HG03064 (cell line): ENCODE measurements around the gene METTL1.

Source experiments
- ATAC-seq: cut with Tn5 transposase; IDR thresholded peaks from one replicate; pipeline ENCODE4 v1.9.1; 2021; ENCODE audit warnings: low read depth; ENCODE audit not compliant: unreplicated experiment

Gene METTL1

GRCh38 chr12:57755454-57756372, 16.2 kb downstream of the METTL1 start:
- no peak for ATAC-seq

- ATAC-seq = no peak
Measured at GRCh38 chr12:57755194-57755453, 16.8 kb downstream of the METTL1 start.

GRCh38 chr12:57754411-57755193, 17.3 kb downstream of the METTL1 start, which contains the start of gene MARCHF9:
MARCHF9 (plus strand) TSS chr12:57755103; CDS start chr12:57755529, 426 bp downstream.
- ATAC-seq = peak; percentile 29

GRCh38 chr12:57753756-57754337, 18.1 kb downstream of the METTL1 start:
- ATAC-seq = no peak

GRCh38 chr12:57752668-57753000, 19.3 kb downstream of the METTL1 start:
- no peak for ATAC-seq

GRCh38 chr12:57751788-57752667, 19.9 kb downstream of the METTL1 start, which contains the start of gene CDK4:
CDK4 (minus strand) TSS chr12:57752310; CDS start chr12:57751717, 593 bp downstream.
- peak; percentile 63 for ATAC-seq

- no peak for ATAC-seq
Measured at GRCh38 chr12:57751432-57751787, 20.5 kb downstream of the METTL1 start.

- no peak for ATAC-seq
Measured at GRCh38 chr12:57750561-57751431, 21.1 kb downstream of the METTL1 start.

GRCh38 chr12:57749061-57749460, 22.8 kb downstream of the METTL1 start:
- ATAC-seq = no peak

- no peak for ATAC-seq
Measured at GRCh38 chr12:57746025-57746424, 25.9 kb downstream of the METTL1 start.

GRCh38 chr12:57745485-57745881, 26.4 kb downstream of the METTL1 start:
- ATAC-seq = no peak

- ATAC-seq = peak; percentile 55
Measured at GRCh38 chr12:57744777-57745484, 27.0 kb downstream of the METTL1 start, which contains the start of gene TSPAN31. TSPAN31 (plus strand) TSS chr12:57745039; CDS start chr12:57745155, 116 bp downstream.

GRCh38 chr12:57744194-57744776, 27.6 kb downstream of the METTL1 start:
- peak; percentile 36 for ATAC-seq

- ATAC-seq = no peak
Measured at GRCh38 chr12:57743769-57744168, 28.1 kb downstream of the METTL1 start.

GRCh38 chr12:57741844-57742738, 29.8 kb downstream of the METTL1 start:
- ATAC-seq = peak; percentile 58

- ATAC-seq = no peak
Measured at GRCh38 chr12:57741413-57741789, 30.5 kb downstream of the METTL1 start.

GRCh38 chr12:57740656-57741412, 31.1 kb downstream of the METTL1 start:
- ATAC-seq = no peak
